Pulmonary artery endothelial cell (primary cell): Measurements from ENCODE around the gene NR1I3. TPM values are rescaled to one million over a fixed set of nuclear protein-coding genes. Genes with fewer than 3 reads are reported as not detected.
A peak's percentile ranks its signal among the peaks of the same experiment; 100 is the strongest.

Experiments used
- DNase-seq: peaks from one replicate; pipeline ENCODE4 v3.0.0-alpha.2; 2011; ENCODE audit warnings: low read depth, low spot score
- total RNA-seq: library from RNA; depleted of rRNA; stranded (reverse); fragments of >200 nt; gene quantifications from 2 replicates; pipeline ENCODE4 v1.2.3, GENCODE V29; 2014

Gene NR1I3
- total RNA-seq, 1 donor from 2014 or later: not detected

DNA sequence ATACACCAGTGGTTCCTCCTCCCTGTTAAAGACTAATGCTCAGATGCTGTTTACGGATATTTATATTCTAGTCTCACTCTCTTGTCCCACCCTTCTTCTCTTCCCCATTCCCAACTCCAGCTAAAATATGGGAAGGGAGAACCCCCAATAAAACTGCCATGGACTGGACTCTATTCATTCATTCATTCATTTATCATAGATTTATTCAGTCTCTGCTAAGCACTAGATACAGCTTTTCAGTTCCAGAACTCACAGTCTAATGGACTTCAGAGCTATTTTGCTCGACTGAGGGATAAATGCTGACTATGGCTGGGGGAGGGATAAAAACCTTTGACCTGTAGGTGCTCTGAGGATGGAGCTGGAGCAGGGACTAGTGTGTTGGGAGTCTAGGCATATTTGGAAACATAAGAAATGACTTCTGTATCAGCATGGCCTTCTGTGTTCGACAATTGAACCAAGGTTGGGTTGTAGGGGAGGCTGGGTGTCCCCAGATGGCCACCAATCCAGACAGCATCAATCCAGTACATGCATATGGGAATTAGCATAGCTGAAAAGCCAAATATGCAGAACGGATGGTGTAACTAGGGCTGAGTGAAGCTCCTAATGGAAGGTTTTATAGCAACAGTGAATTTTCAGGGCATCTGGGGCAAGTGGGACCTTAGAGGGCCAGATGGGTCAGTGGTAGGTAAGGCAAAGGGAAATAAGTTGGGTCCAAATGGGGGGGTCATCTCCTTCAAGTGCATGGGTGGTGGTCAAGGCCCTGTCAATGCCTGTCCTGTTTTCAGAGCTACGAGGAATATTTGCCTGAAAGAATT, 18.7 kb downstream of the NR1I3 start:
- no peak for DNase-seq

DNA sequence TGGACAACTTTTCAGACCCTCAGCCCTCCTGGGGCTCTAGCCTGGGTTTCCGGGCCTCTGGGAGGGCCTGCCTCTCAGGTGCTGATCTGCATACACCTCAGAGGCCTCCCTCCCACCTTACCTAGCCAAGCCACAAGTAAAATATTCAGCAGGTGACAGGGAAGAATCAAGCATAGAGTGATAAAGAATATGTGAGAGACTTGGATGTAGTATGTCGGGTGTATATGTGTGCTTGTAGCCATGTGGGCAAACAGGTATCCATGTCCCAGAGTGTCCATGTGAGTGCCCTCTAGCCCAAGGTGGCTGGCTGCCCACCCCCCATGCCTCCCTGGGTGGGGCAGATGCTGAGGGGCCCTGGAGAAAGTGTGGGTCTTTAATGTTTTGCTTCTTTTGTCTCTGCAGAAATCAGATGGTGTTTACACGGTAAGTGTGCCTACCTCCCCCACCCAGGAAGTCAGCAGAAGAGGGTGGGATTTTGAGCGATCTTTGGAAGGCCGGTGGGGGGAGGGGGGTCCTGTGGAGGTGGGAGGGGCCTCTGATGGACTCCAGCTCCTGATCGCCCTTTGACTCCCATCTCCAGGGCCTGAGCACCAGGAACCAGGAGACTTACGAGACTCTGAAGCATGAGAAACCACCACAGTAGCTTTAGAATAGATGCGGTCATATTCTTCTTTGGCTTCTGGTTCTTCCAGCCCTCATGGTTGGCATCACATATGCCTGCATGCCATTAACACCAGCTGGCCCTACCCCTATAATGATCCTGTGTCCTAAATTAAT, 19.5 kb downstream of the NR1I3 start:
- DNase-seq: no peak

- DNase-seq: no peak
Observed at GRCh38 chr1:161217831-161218230, 20.2 kb downstream of the NR1I3 start.

- no peak for DNase-seq
Observed at GRCh38 chr1:161216945-161217712, 20.9 kb downstream of the NR1I3 start.

- no peak for DNase-seq
Observed at GRCh38 chr1:161215076-161215475, 22.9 kb downstream of the NR1I3 start, which contains the start of gene FCER1G. FCER1G (plus strand) TSS chr1:161215295; CDS start chr1:161215322, 27 bp downstream.

DNA sequence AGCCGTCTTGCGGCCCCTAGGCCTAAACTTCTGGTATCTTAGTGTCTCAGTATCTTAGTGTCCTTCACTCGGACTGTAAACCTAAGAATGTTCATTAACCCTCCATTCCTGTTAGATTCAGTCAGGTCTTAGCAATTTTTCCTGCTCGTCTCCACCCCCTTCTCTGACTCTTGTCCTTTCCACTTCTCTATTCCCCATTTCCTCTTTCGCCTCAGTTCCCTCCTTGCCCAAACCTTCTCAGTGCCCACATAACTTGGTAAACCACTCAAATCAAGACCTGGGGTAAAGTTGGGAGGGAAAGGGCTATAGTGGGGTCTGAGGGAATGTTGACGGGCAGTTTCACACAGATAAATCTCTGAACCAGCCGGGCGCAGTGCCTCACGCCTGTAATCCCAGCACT, 23.6 kb downstream of the NR1I3 start:
- DNase-seq: no peak

GRCh38 chr1:161209790-161210409, 28.1 kb downstream of the NR1I3 start:
- no peak for DNase-seq

- no peak for DNase-seq
Observed at GRCh38 chr1:161207173-161207572, 30.8 kb downstream of the NR1I3 start.

DNA sequence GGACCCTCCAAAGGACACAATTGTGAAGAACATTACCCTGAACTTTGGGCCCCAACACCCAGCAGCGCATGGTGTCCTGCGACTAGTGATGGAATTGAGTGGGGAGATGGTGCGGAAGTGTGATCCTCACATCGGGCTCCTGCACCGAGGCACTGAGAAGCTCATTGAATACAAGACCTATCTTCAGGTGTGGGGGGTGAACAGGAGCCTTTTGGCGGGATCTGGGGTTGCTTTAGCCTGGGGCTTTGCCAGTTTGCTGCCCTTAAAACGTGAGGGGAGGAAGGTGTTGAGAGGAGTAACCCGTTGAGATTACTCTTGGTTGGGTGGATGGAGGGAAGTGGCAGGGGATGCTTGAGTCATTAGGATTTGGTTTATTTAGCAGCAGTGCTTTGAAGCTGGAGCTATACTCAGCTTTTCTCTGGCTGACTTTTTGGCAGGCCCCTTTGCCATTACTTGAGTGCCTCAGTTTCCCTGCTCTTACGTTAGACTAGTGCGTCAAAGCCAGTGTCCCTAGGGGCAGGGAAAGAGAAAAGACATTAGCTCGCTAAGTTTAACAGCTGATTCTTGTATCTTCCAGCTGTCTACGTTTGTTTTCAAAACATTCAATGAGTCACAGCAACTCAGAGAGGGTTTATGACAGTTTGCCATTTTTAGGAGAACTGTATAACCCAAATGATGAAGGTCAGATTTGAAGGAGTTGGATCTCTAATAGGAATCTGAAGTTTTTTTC, 31.4 kb downstream of the NR1I3 start:
- DNase-seq: no peak

DNA sequence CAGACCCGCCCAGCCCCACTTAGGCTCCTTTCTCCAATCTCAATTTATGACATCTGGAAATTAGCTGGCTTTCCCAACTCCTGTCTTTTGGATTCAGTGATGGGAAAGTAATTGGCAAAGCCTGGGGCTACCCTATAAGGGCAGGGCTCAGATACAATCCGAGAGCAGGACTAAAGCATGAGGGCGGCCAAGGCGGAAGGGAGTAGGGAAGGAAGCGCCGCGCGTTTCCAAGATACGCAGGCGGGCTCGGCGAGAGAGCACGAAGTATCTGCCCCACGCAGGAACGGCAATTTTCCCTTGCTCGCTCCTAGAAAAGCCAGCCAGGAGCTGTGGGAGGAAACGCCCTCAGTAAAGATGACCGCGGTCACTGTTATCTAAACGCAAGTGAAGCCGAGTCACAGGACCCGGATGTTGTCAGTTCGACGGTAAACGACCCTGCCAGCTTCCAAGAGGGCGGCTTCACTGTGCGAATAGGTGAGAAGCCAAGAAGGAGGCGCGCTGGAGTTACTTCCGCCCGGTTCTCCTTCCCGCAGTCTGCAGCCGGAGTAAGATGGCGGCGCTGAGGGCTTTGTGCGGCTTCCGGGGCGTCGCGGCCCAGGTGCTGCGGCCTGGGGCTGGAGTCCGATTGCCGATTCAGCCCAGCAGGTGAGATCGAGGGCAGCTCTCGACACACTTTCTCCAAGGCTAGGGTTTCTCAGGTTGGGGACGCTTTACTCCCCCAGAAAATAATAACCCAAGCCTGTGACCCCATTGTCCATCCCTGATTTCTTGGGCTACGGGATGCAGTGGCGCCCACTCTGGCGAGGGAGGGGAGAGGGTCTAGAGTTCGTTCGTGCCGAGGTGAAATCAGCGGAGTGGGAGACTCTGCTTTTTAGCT, 35.9 kb downstream of the NR1I3 start, which contains the start of gene NDUFS2:
Gene NDUFS2 (plus strand): TSS at position 532 of the 877 bp plus-strand sequence. CDS start 19 bp downstream, at position 551.
- DNase-seq: peak; percentile 97

DNA sequence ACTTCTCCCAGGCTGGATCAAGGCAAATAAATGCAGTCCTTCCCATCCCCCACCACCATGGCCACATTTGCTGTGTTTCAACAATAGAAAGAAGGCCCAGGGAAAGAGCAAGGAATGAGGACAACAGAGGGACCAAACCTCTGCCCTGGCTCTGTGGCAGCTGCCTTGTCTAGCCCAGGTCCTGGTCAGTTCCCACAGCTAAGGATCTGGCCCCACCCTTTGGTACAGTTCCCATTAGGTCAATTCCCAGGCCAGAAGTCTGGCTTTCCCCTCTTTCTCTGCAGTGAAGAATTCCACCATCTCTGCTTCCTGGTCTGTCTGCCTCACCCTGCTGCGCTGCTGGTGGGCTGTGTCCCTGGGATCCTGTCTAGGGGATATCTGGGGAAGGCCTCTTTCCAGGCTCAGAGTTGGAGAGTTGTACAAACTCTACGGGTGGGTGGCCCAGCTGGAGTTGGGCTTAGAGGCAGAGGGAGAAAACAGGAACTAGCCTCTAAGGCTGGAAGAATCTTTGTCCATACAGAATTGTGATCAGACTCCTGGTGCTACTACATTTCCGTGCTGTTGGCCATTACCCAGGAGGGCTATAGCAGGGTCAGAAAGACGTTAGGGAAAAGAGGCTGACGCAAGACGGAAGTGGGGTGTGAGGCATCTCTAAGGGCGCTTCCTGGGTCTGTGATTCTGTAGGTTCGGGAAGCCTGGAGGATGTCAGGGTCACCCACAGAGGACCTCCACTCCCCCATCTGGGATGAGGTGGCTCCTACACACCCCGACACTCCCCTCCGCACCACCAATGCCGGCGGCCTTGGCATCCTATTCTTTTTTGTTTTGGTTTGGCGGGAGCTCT, 36.8 kb downstream of the NR1I3 start:
- DNase-seq: no peak

- DNase-seq: no peak
Observed at GRCh38 chr1:161200421-161200991, 37.5 kb downstream of the NR1I3 start.

DNA sequence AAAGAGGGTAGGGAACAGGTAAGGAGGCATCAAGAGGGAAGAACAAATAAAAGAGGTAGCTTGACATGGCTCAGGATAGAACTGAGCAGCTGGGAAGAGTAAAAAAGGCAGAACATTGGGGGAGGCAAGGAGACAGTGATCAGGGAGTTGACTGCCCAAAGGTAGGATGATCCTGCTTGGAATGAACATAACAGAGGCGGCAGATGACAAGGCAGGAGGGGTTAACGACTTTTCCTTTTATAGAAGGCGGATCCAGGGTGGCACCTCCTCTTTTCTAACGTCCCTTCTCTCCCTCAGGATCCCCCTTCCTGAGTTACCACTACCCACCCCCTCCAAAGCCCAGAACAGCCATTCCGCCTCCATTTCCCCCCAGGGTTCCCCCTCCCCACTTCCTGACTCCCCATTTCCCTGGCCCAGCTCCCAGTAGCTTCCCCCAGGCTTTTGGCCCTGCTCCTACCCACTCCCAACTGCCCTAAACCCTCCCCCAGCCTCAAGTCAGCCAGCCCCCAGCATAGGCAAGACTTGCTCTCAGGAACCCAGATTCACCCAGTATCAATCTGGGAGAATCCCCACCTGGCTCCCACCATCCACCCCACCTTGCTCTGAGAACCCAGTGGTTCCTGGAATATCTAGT, 38.4 kb downstream of the NR1I3 start:
- DNase-seq: no peak

GRCh38 chr1:161198897-161199431, 39.0 kb downstream of the NR1I3 start, which contains the start of gene ADAMTS4:
ADAMTS4 (minus strand) TSS chr1:161199054; CDS start chr1:161198627, 427 bp downstream.
- DNase-seq: no peak

- DNase-seq: no peak
Observed at GRCh38 chr1:161198194-161198896, 39.7 kb downstream of the NR1I3 start.

GRCh38 chr1:161197560-161198193, 40.3 kb downstream of the NR1I3 start:
- DNase-seq: no peak
